ENCODE results near the gene RGP1. TPM values are rescaled to one million over a fixed set of nuclear protein-coding genes. Genes with fewer than 3 reads are reported as not detected.

Gene RGP1
- total and polyA plus RNA-seq, 7 experiments from 2014 or later: 8.8 to 28.8 (median 22.4) TPM

DNA sequence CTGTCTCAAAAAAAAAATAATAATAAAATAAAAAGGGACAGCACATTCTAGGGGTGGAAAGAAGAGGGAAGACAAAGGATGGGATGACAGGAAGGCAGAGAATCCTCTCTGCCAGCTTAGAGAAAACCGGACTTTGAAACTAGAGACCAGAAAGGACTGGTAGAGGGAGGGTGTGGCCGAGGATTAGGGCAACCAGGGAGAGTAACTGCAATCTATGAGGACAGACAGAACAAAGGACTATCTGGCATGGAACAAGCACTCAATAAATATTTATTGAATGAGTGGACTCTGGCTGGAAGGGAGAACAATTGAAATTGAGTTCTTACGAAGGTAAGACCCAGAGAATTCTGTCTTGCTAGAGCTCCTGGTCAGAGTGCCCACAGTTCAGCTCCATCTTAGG, 2.5 kb upstream of the RGP1 start:
- H3K36me3 Mint-ChIP-seq: peaks cover 0 to 26% (median 7%) of the 10 kb centered on the region in 5 donors
- peaks cover 43 to 83% (median 57%) of the 10 kb centered on the region in 7 donors for H3K4me1 Mint-ChIP-seq
- CTCF ChIA-PET: interaction anchor here (2.3 to 5.6 kb wide), 3 partner anchors 10 to 88 kb away, joined by 5 to 61 read pairs (median 13); no protein-coding TSS in a partner anchor

DNA sequence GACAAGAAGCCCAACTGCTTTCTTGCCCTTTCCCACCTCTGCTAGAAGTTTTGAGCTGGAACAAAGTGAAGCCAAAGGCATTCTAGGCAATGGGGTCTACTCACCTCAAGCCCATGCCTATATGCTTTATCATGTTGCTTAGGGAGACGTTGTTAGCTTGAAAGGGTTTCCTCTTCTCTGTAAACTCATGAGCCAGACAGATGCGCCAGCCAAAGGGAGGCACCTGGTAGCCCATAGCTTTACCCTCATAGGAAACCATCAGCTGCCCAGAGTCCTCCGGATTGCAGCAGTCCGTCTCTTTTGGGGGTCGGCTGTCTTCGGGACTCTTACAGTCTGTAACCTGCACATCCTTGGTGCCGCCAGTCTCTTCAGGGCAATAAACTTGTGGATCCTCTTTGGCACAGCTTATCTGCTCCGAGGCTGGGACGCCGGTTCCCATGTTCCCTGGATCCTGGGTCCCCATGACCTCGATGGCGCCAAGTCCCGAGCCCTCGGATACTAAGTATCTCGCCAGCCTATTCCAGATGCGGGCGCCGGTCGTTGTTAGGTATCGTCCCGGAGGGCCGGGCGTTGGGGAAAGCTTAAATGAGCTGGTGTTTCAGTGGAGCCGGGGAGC, 737 bp upstream of the RGP1 start:
- Mint-ChIP-seq H3K9me3 (no peaks in the 10 kb centered on the region), H3K27me3 (no peaks in the 10 kb centered on the region), H3K4me3 (peak overlapping the region; percentile 78 to 93 (median 90)), H3K36me3 (peaks cover 11 to 26% (median 12%) of the 10 kb centered on the region in 5 donors), H3K27ac (peak overlapping the region; percentile 14 to 96 (median 77)), H3K4me1 (peaks cover 39 to 72% (median 46%) of the 10 kb centered on the region in 7 donors)
- Histone ChIP-seq H3K4me3 (ENCODE audit: low read length) (peak overlapping the region; percentile 84), H3K9me3 (ENCODE audit: control insufficient read depth in 2 of 3, low read length in 3 of 3) (no peaks in the 10 kb centered on the region), H3K36me3 (ENCODE audit: control insufficient read depth in 2 of 3, insufficient read depth in 3 of 3, low read length in 3 of 3) (peaks cover 4 to 49% (median 7%) of the 10 kb centered on the region in 3 experiments), H3K27me3 (ENCODE audit: control insufficient read depth in 2 of 2, insufficient read depth in 2 of 2, low read length in 2 of 2) (no peaks in the 10 kb centered on the region), H3K27ac (ENCODE audit: low read depth, low read length) (peak overlapping the region; percentile 87), H3K4me1 (ENCODE audit: control insufficient read depth in 2 of 2, insufficient read depth in 2 of 2, low read length in 2 of 2) (peaks cover 32 to 33% of the 10 kb centered on the region in 2 donors)
- CTCF ChIA-PET: interaction anchor here (0.7 to 5.6 kb wide), 12 partner anchors 8 to 145 kb away, joined by 3 to 61 read pairs (median 4); partner anchors contain the start of genes CCDC107, CREB3, RMRP and TLN1
- ATAC-seq (no peak), DNase-seq (peak in 3 of 9 donors; percentile 20 to 26 (median 26))
- POLR2A ChIA-PET: interaction anchor here (0.6 to 5.1 kb wide), 15 partner anchors 8 to 147 kb away, joined by 3 to 50 read pairs (median 5); partner anchors contain the start of genes CCDC107, CREB3, RMRP and SPAG8
- intact Hi-C loops (cut with micrococcal nuclease): loop anchor here (1.0 to 5.0 kb wide), 4 partner anchors 8 to 631 kb away; partner anchors contain the start of genes ATOSB (in 1 of the 2) and RECK (in 1 of the 2)

More for the DNA sequence above, 2.5 kb upstream of the RGP1 start:
- Mint-ChIP-seq H3K9me3 (no peaks in the 10 kb centered on the region), H3K27me3 (no peaks in the 10 kb centered on the region), H3K4me3 (peak overlapping the region in 9 of 10 donors; percentile 54 to 93 (median 89)), H3K27ac (peak overlapping the region in 5 of 9 donors; percentile 25 to 96 (median 49))
- intact Hi-C loops (cut with micrococcal nuclease): loop anchor here (5.0 kb wide), 2 partner anchors 291 to 629 kb away; partner anchors contain the start of genes ATOSB (in 1 of the 2) and RECK (in 1 of the 2)
- Histone ChIP-seq H3K36me3 (ENCODE audit: control insufficient read depth in 2 of 3, insufficient read depth in 3 of 3, low read length in 3 of 3) (peaks cover 0 to 47% (median 0%) of the 10 kb centered on the region in 3 experiments), H3K9me3 (ENCODE audit: control insufficient read depth in 2 of 3, low read length in 3 of 3) (no peaks in the 10 kb centered on the region), H3K27me3 (ENCODE audit: control insufficient read depth in 2 of 2, insufficient read depth in 2 of 2, low read length in 2 of 2) (no peaks in the 10 kb centered on the region), H3K4me3 (ENCODE audit: low read length) (no peak overlapping the region), H3K27ac (ENCODE audit: low read depth, low read length) (no peak overlapping the region), H3K4me1 (ENCODE audit: control insufficient read depth in 2 of 2, insufficient read depth in 2 of 2, low read length in 2 of 2) (peaks cover 32 to 33% of the 10 kb centered on the region in 2 donors)
- no peak for DNase-seq
- POLR2A ChIA-PET: interaction anchor here (0.7 to 5.1 kb wide), 4 partner anchors 10 to 159 kb away, joined by 8 to 34 read pairs (median 16); no protein-coding TSS in a partner anchor
- no peak for ATAC-seq

DNA sequence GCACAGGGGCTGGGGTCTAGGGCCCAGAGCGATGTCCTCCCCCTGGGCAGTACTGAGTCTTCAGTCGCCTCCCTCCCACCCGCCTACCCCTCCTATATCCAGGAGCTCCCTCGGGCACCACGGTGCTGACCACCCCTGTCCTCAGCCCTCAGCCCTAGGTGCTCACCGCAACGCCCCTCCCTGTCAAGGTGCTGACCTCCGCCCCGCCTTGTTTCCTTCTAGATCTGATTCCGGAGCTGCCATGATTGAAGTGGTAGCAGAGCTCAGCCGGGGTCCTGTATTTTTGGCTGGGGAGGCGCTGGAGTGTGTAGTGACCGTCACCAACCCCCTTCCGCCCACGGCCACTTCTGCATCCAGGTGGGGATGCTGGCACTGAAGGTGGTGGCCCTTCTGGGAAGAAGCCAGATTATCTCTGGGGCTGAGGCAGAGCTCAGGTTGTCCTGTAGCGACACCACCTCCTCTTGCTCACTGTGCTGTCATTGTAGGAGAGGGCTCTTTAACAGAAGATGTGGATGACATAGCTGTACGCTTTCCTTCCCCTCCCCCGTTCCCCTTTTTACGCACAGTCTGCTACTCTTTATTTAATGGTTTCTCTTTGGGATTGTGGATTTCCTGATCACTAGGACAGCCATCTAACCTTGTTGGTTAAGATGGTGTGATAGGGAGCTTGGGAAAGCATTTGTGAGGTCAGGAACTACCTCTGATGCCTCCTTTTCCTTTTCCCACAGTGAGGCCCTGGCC, 598 bp downstream of the RGP1 start:
- Histone ChIP-seq H3K36me3 (ENCODE audit: control insufficient read depth in 2 of 3, insufficient read depth in 3 of 3, low read length in 3 of 3) (peaks cover 9 to 49% (median 12%) of the 10 kb centered on the region in 3 experiments), H3K4me3 (ENCODE audit: low read length) (peak overlapping the region; percentile 84), H3K27ac (ENCODE audit: low read depth, low read length) (peak overlapping the region; percentile 87), H3K9me3 (ENCODE audit: control insufficient read depth in 2 of 3, low read length in 3 of 3) (no peaks in the 10 kb centered on the region), H3K4me1 (ENCODE audit: control insufficient read depth in 2 of 2, insufficient read depth in 2 of 2, low read length in 2 of 2) (peaks cover 32 to 33% of the 10 kb centered on the region in 2 donors), H3K27me3 (ENCODE audit: control insufficient read depth in 2 of 2, insufficient read depth in 2 of 2, low read length in 2 of 2) (no peaks in the 10 kb centered on the region)
- intact Hi-C loops (cut with micrococcal nuclease): loop anchor here (1.0 to 5.0 kb wide), 10 partner anchors 13 to 1372 kb away; partner anchors contain the start of genes CREB3 (in 2 of the 2), HINT2 (in 2 of the 2), TLN1 (in 2 of the 2) and ATOSB (in 1 of the 2)
- peaks cover 7 to 26% (median 18%) of the 10 kb centered on the region in 5 donors for H3K36me3 Mint-ChIP-seq
- H3K4me3 Mint-ChIP-seq: peak overlapping the region; percentile 89 to 98 (median 96)
- POLR2A ChIA-PET: interaction anchor here (0.5 to 5.1 kb wide), 13 partner anchors 9 to 1092 kb away, joined by 3 to 50 read pairs (median 5); partner anchors contain the start of genes CCDC107, CREB3, RMRP and TLN1
- H3K4me1 Mint-ChIP-seq: peaks cover 35 to 62% (median 50%) of the 10 kb centered on the region in 7 donors
- no peaks in the 10 kb centered on the region for H3K27me3 Mint-ChIP-seq
- DNase-seq: peak in 8 of 9 donors; percentile 45 to 62 (median 54)
- no peaks in the 10 kb centered on the region for H3K9me3 Mint-ChIP-seq
- peak overlapping the region; percentile 89 to 97 (median 96) for H3K27ac Mint-ChIP-seq
- peak; percentile 67 for ATAC-seq
- CTCF ChIA-PET: interaction anchor here (0.6 to 5.6 kb wide), 9 partner anchors 13 to 146 kb away, joined by 3 to 61 read pairs (median 3); partner anchors contain the start of genes CREB3 and TLN1

DNA sequence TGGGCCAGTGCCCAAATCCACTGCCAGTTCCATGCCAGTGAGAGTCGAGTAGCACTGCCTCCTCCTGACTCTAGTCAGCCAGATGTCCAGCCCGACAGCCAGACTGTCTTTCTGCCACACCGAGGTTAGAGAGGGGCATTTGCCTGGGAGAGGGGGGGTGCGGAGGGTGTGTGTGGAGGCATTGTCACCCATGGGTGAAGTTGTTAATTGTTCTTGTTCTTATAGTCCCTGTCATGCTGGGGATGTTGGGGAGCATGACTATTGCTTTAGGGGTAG, 1.1 kb downstream of the RGP1 start:
- H3K27ac Mint-ChIP-seq: peak overlapping the region; percentile 89 to 97 (median 96)
- Histone ChIP-seq H3K36me3 (ENCODE audit: control insufficient read depth in 2 of 3, insufficient read depth in 3 of 3, low read length in 3 of 3) (peaks cover 9 to 49% (median 12%) of the 10 kb centered on the region in 3 experiments), H3K9me3 (ENCODE audit: control insufficient read depth in 2 of 3, low read length in 3 of 3) (no peaks in the 10 kb centered on the region), H3K4me1 (ENCODE audit: control insufficient read depth in 2 of 2, insufficient read depth in 2 of 2, low read length in 2 of 2) (peaks cover 32 to 33% of the 10 kb centered on the region in 2 donors), H3K27me3 (ENCODE audit: control insufficient read depth in 2 of 2, insufficient read depth in 2 of 2, low read length in 2 of 2) (no peaks in the 10 kb centered on the region), H3K27ac (ENCODE audit: low read depth, low read length) (peak overlapping the region; percentile 87), H3K4me3 (ENCODE audit: low read length) (peak overlapping the region; percentile 84)
- H3K4me1 Mint-ChIP-seq: peaks cover 32 to 63% (median 48%) of the 10 kb centered on the region in 7 donors
- H3K27me3 Mint-ChIP-seq: no peaks in the 10 kb centered on the region
- peak overlapping the region; percentile 89 to 98 (median 96) for H3K4me3 Mint-ChIP-seq
- ChIA-PET POLR2A (interaction anchor here (0.9 to 5.1 kb wide), 8 partner anchors 8 to 133 kb away, joined by 4 to 50 read pairs (median 15); partner anchors contain the start of genes CREB3 and TLN1), CTCF (interaction anchor here (0.7 to 5.6 kb wide), 6 partner anchors 14 to 146 kb away, joined by 3 to 61 read pairs (median 4); partner anchors contain the start of genes CREB3 and TLN1)
- no peaks in the 10 kb centered on the region for H3K9me3 Mint-ChIP-seq
- intact Hi-C loops (cut with micrococcal nuclease): no loop called here
- peaks cover 7 to 26% (median 18%) of the 10 kb centered on the region in 5 donors for H3K36me3 Mint-ChIP-seq
- ATAC-seq (no peak), DNase-seq (peak in 1 of 9 donors; percentile 8)

GRCh38 chr9:35753466-35753865, 4.4 kb downstream of the RGP1 start:
- Histone ChIP-seq H3K27me3 (ENCODE audit: control insufficient read depth in 2 of 2, insufficient read depth in 2 of 2, low read length in 2 of 2) (no peaks in the 10 kb centered on the region), H3K4me3 (ENCODE audit: low read length) (no peak overlapping the region), H3K4me1 (ENCODE audit: control insufficient read depth in 2 of 2, insufficient read depth in 2 of 2, low read length in 2 of 2) (peaks cover 16 to 17% of the 10 kb centered on the region in 2 donors), H3K9me3 (ENCODE audit: control insufficient read depth in 2 of 3, low read length in 3 of 3) (no peaks in the 10 kb centered on the region), H3K27ac (ENCODE audit: low read depth, low read length) (no peak overlapping the region), H3K36me3 (ENCODE audit: control insufficient read depth in 2 of 3, insufficient read depth in 3 of 3, low read length in 3 of 3) (peaks cover 9 to 54% (median 12%) of the 10 kb centered on the region in 3 experiments)
- Mint-ChIP-seq H3K9me3 (no peaks in the 10 kb centered on the region), H3K4me1 (peaks cover 27 to 61% (median 37%) of the 10 kb centered on the region in 7 donors), H3K27ac (peak overlapping the region in 2 of 9 donors; percentile 45 to 81), H3K4me3 (peak overlapping the region in 1 of 10 donors; percentile 2), H3K27me3 (no peaks in the 10 kb centered on the region), H3K36me3 (peaks cover 7 to 26% (median 18%) of the 10 kb centered on the region in 5 donors)
- CTCF ChIA-PET: interaction anchor here (1.0 to 1.7 kb wide), 3 partner anchors 18 to 158 kb away, joined by 3 read pairs; partner anchors contain the start of genes CCDC107 and RMRP
- ATAC-seq (no peak), DNase-seq (no peak)
- POLR2A ChIA-PET: interaction anchor here (0.5 to 3.3 kb wide), 5 partner anchors 9 to 708 kb away, joined by 3 to 8 read pairs (median 3); partner anchors contain the start of gene HINT2
- intact Hi-C loops (cut with micrococcal nuclease): no loop called here
